ENCODE measurements around the gene ADGRD2. TPM values are rescaled to one million over a fixed set of nuclear protein-coding genes. Genes with fewer than 3 reads are reported as not detected.

The ADGRD2 gene
- total RNA-seq, 1 experiment from 2014 or later = not detected

- no peak for DNase-seq (ENCODE audit: extremely low read depth, low read depth)
Measured at GRCh38 chr9:124505901-124506346, 55.7 kb downstream of the ADGRD2 start.

GRCh38 chr9:124506433-124506832, 56.2 kb downstream of the ADGRD2 start:
- DNase-seq (ENCODE audit: extremely low read depth, low read depth) = no peak

- no peak for DNase-seq (ENCODE audit: extremely low read depth, low read depth)
Measured at GRCh38 chr9:124506931-124507879, 57.0 kb downstream of the ADGRD2 start, which contains the start of gene NR5A1. TSS of gene NR5A1 (minus strand) at chr9:124507399. CDS start at chr9:124503395, 4,004 bp downstream.

GRCh38 chr9:124507880-124508423, 57.7 kb downstream of the ADGRD2 start:
- DNase-seq (ENCODE audit: extremely low read depth, low read depth) = no peak

- DNase-seq (ENCODE audit: extremely low read depth, low read depth) = no peak
Measured at GRCh38 chr9:124510650-124511425, 60.6 kb downstream of the ADGRD2 start.

GRCh38 chr9:124511426-124511840, 61.2 kb downstream of the ADGRD2 start:
- no peak for DNase-seq (ENCODE audit: extremely low read depth, low read depth)

GRCh38 chr9:124511891-124512805, 61.9 kb downstream of the ADGRD2 start:
- DNase-seq (ENCODE audit: extremely low read depth, low read depth) = no peak

- no peak for DNase-seq (ENCODE audit: extremely low read depth, low read depth)
Measured at GRCh38 chr9:124512806-124513204, 62.6 kb downstream of the ADGRD2 start.

GRCh38 chr9:124513376-124513994, 63.2 kb downstream of the ADGRD2 start:
- no peak for DNase-seq (ENCODE audit: extremely low read depth, low read depth)

- no peak for DNase-seq (ENCODE audit: extremely low read depth, low read depth)
Measured at GRCh38 chr9:124514125-124514524, 63.9 kb downstream of the ADGRD2 start.

- DNase-seq (ENCODE audit: extremely low read depth, low read depth) = no peak
Measured at GRCh38 chr9:124514874-124515273, 64.6 kb downstream of the ADGRD2 start.

GRCh38 chr9:124517600-124517999, 67.3 kb downstream of the ADGRD2 start:
- no peak for DNase-seq (ENCODE audit: extremely low read depth, low read depth)

GRCh38 chr9:124518116-124518515, 67.9 kb downstream of the ADGRD2 start:
- DNase-seq (ENCODE audit: extremely low read depth, low read depth) = no peak

GRCh38 chr9:124520206-124520596, 70.0 kb downstream of the ADGRD2 start:
- DNase-seq (ENCODE audit: extremely low read depth, low read depth) = no peak

GRCh38 chr9:124521142-124521541, 70.9 kb downstream of the ADGRD2 start:
- DNase-seq (ENCODE audit: extremely low read depth, low read depth) = no peak

GRCh38 chr9:124522121-124523098, 72.2 kb downstream of the ADGRD2 start:
- no peak for DNase-seq (ENCODE audit: extremely low read depth, low read depth)

- no peak for DNase-seq (ENCODE audit: extremely low read depth, low read depth)
Measured at GRCh38 chr9:124526174-124526573, 75.9 kb downstream of the ADGRD2 start.

GRCh38 chr9:124527781-124528180, 77.5 kb downstream of the ADGRD2 start:
- DNase-seq (ENCODE audit: extremely low read depth, low read depth) = no peak

Data from NCI-H460 (cell line).